GM12872 (cell line): ENCODE results near the gene PTGIR.
A peak's percentile ranks its signal among the peaks of the same experiment; 100 is the strongest.

Source experiments
- TF ChIP-seq, protein P1 (sequence below): IDR thresholded peaks from 3 replicates; pipeline ENCODE4 v1.5.1; 2011; ENCODE audit warnings: low read depth, mild to moderate bottlenecking, low read length, moderate library complexity; ENCODE audit not compliant: insufficient read depth

PTGIR gene

DNA sequence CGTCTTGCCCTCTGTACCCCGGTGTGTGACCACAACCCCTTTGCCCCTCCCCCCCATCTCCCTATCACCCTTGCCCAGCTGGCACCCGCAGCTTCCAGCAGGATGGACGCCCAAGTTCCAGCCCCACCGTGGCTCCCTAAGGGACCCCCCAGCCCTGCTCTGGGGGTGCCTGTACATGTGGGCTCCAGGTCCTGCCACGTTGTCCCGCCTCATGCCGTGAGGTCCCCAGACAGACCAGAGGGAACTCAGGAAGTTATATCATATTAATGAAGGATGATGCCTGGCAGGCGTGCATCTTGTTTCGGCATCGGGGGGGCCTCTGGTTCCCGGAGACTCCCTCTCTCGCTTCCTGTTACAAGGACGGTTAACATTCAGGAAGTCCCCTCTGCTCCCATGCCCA is 1.6 kb upstream of the PTGIR start:
- TF ChIP-seq, protein P1, sequence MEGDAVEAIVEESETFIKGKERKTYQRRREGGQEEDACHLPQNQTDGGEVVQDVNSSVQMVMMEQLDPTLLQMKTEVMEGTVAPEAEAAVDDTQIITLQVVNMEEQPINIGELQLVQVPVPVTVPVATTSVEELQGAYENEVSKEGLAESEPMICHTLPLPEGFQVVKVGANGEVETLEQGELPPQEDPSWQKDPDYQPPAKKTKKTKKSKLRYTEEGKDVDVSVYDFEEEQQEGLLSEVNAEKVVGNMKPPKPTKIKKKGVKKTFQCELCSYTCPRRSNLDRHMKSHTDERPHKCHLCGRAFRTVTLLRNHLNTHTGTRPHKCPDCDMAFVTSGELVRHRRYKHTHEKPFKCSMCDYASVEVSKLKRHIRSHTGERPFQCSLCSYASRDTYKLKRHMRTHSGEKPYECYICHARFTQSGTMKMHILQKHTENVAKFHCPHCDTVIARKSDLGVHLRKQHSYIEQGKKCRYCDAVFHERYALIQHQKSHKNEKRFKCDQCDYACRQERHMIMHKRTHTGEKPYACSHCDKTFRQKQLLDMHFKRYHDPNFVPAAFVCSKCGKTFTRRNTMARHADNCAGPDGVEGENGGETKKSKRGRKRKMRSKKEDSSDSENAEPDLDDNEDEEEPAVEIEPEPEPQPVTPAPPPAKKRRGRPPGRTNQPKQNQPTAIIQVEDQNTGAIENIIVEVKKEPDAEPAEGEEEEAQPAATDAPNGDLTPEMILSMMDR, result no peak

DNA sequence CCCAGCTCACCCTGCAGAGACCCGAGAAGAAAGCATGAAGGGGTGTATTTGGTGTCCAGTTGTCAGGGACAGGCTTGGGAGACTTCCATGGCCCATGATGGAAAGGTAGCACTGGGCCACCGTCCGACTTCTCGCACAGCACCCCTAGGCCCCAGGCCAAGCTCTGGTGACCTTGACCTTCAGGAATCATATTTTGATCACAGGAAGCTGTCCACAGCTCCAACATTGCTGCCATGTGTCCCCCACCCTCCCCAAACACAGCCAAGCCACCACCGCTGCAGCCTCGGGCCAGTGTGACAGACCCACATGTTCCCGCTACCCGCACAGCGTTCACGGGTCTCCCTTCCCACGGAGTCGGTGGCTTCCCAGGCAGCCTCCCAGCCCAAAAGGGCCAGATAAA is 842 bp upstream of the PTGIR start:
- TF ChIP-seq, protein P1, result no peak

DNA sequence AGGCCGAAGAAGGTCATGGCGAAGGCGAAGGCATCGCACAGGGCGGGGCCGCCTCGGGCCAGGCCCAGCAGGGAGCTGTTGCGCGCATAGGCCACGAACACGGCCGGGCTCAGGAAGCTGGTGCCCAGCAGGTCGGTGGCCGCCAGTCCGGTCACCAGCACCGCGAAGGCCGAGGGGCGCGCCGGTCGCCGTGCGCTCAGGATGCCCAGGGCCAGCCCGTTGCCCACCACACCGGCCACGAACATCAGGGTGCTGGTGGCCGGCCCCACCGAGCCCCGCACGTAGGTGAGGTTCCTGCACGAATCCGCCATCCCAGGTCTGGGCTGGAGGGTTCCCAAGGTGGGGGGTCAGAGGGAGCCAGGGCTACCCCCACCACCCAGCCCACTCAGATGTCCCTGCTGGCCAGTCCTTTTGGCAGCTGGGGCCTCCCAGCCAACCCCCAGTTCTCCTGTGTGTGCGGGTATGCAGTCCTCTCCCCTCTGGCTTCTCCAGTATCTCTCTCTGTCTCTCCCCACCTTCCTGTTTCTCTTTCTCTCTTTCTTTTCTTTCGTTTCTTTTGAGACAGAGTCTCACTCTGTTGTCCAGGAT is 880 bp downstream of the PTGIR start:
- TF ChIP-seq, protein P1, result no peak

DNA sequence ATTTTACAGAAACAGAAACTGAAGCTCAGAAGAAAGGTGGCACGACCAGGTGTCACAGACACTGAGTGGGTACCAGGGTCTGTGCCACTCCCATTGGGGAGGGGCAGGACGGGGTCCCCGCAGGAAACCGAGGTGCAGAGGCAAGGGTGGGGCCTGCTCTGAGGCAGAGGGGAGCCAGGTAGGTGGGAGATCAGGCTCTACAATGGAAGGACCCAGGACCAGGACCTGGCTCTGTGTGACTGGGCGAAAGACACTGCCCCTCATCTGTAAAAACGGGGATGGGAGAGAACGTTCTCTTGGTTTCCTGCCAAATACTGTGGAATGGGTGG is 2.8 kb downstream of the PTGIR start:
- TF ChIP-seq, protein P1, result no peak

DNA sequence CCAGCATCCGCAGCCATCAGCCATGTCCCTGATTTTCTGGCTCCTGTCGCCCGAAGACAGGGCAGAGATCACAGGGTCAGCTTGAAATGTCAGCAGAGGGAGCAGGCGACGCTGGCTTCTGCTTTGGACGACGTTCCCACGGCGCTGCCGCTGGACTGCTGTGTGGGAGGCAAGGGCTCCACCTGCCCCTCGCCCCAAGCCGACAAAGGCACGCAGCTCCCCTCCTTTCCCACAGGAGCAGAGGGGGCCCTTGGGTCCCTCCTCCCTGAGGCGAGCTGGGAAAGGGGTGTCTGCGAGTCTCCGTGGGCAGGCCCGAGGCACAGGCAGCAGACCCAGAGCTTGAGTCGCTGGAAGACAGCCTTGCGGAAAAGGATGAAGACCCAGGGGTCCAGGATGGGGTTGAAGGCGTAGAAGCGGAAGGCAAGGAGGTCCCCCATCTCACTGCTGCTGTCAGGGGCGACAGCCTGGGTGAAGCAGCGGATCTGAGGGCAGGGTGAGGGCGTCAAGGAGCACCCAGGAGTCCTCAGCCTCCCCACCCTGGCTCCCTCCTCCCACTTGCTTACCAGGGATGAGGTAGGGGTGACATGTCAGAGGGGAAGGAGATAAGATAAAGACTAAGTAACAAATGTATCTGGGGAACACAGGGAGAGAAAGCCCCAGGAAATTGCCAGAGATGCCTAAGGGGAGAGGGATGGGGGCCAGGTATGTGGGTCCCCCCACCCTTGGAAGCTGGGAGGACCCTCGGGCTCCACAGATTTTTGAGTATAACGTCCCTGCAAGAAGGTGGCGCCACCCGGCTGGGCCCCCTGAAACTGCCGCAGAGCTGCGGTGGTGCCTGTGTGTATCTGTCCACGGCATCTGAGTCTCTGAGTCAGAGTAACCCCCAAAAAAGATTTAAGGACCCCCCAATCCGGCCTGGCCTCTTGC is 3.4 kb downstream of the PTGIR start:
- TF ChIP-seq, protein P1, result 0 out of 3 replicates have a peak, but pooled peaks have one; percentile 6

DNA sequence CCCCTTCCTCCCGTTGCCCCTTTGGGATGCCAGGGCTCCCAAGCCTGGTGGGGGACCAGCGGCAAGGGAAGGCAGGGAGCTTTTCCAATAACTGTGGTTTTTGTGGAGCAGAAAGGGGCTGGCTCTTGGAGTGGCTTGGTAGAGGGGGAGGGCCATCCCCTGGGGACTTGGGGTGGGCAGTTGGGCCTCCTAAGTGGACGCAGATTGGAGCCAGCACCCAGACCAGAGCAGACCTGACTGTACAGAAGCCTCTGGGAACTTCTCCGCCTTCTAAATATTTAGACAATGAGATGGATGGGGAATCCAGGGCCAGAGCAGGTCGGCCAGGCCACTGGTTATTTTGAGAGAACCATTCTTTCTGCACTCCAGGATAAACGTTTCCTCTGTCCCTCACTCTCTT is 4.2 kb downstream of the PTGIR start:
- TF ChIP-seq, protein P1, result no peak

DNA sequence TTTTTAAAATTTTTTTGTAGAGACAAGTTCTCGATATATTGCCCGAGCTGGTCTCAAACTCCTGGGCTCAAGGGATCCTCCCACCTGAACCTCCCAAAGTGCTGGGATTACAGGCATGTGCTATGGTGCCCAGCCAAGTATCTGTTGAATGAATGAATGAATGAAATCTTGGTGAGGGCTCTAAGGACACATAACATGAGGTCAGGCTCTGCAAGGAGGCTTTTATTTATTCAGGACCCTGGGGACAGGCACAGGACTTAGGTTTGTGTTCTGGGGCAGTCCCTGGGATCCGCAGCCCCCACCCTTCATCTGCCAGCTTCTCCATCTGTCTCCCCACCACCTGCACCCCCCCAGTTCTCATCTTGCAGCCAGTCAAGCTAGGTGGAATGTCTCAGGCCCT is 4.6 kb downstream of the PTGIR start:
- TF ChIP-seq, protein P1, result no peak
